H1 (cell line): Measurements from ENCODE around the gene DPYD.

Experiments used
- ATF2 ChIP-seq: IDR thresholded peaks from 2 replicates; pipeline ENCODE4 v1.6.1; 2012; ENCODE audit warnings: low read length, inconsistent platforms
- ATF3 ChIP-seq: IDR thresholded peaks from 2 replicates; pipeline ENCODE4 v1.6.1; 2011; ENCODE audit warnings: low read depth, mild to moderate bottlenecking, low read length; ENCODE audit not compliant: insufficient read depth
- CHD7 ChIP-seq: fragments of 300-600 bp; sonication (generic); IDR thresholded peaks from 2 replicates; pipeline ENCODE4 v1.7.1; 2012; ENCODE audit warnings: low read length, moderate library complexity, mild to moderate bottlenecking, inconsistent platforms; ENCODE audit not compliant: insufficient replicate concordance
- CTCF ChIP-seq, 3 experiments: IDR thresholded peaks; 1 replicate in 2 of 3; 2 replicates in 1 of 3; pipeline versions ENCODE4 v1.5.1 to v1.6.1; 2011; ENCODE audit warnings: low read length in 3 of 3, mild to moderate bottlenecking in 3 of 3, inconsistent platforms in 2 of 3, low read depth in 1 of 3, moderate library complexity in 1 of 3; ENCODE audit not compliant: insufficient read depth in 1 of 3; ENCODE audit errors: control extremely low read depth in 1 of 3
- POLR2A ChIP-seq, 2 experiments: IDR thresholded peaks; 1 replicate in 1 of 2; 2 replicates in 1 of 2; pipeline ENCODE4 v1.6.1; 2011; ENCODE audit warnings: low read depth in 2 of 2, low read length in 2 of 2, mild to moderate bottlenecking in 2 of 2; ENCODE audit errors: control extremely low read depth in 1 of 2
- RAD21 ChIP-seq, 2 experiments: IDR thresholded peaks in 1 of 2; conservative IDR thresholded peaks in 1 of 2; 2 replicates each; pipeline ENCODE4 v1.6.1; 2011; ENCODE audit warnings: low read depth in 2 of 2, low read length in 2 of 2, improper control_type of control experiment in 1 of 2, inconsistent platforms in 1 of 2, mild to moderate bottlenecking in 1 of 2, moderate library complexity in 1 of 2
- SP2 ChIP-seq: IDR thresholded peaks from 2 replicates; pipeline ENCODE4 v1.6.1; 2012; ENCODE audit warnings: mild to moderate bottlenecking, low read length, inconsistent platforms
- ZNF274 ChIP-seq: IDR thresholded peaks from 2 replicates; pipeline ENCODE4 v1.7.0; 2012; ENCODE audit warnings: low read length, borderline replicate concordance; ENCODE audit errors: extremely low read depth

GRCh38 chr1:97781762-97782337 lies 139.0 kb downstream of the DPYD start:
- TF ChIP-seq POLR2A (IDR thresholded peaks at IDR 0.05; ENCODE audit: control extremely low read depth in 1 of 2, low read depth in 2 of 2, low read length in 2 of 2) (no peak), ATF2 (no peak), ZNF274 (no peak), CTCF (IDR thresholded peaks at IDR 0.05; ENCODE audit: control extremely low read depth in 1 of 3, insufficient read depth in 1 of 3, low read depth in 1 of 3, low read length in 3 of 3) (no peak), CHD7 (no peak), RAD21 (IDR thresholded peaks at IDR 0.05 in 1 of 2, conservative IDR thresholded peaks at IDR 0.05 in 1 of 2; ENCODE audit: low read depth in 2 of 2, low read length in 2 of 2) (no peak), SP2 (no peak), ATF3 (no peak)
